Fibroblast of mammary gland (primary cell): ENCODE measurements around the gene BST2.

ENCODE experiments used
- DNase-seq: peaks from one replicate; pipeline ENCODE4 v3.0.0-alpha.2; 2010; ENCODE audit warnings: low read depth
- H3K4me3 ChIP-seq: 2 replicates; pipeline ENCODE4 v1.5.1; 2011; ENCODE audit warnings: low read depth, mild to moderate bottlenecking, low read length, moderate library complexity; ENCODE audit not compliant: control insufficient read depth
- CTCF ChIP-seq: conservative IDR thresholded peaks from 2 replicates; pipeline ENCODE4 v1.5.1; 2011; ENCODE audit warnings: low read depth, low read length, inconsistent platforms; ENCODE audit not compliant: control insufficient read depth, insufficient read depth

BST2 gene

GRCh38 chr19:17394891-17395415 is 10.5 kb downstream of the BST2 start:
- H3K4me3 ChIP-seq: no peak overlapping the region
- peak; percentile 33 for DNase-seq
- peak; percentile 29 for TF ChIP-seq CTCF

- DNase-seq: no peak
- H3K4me3 ChIP-seq: no peak within 1 kb of the TSS
- no peak for TF ChIP-seq CTCF
These were observed 11.5 kb downstream of the BST2 start, which contains the start of gene CCDC194 for GRCh38 chr19:17393914-17394313. Gene CCDC194 (minus strand): TSS chr19:17394196. CDS start chr19:17394158, 38 bp downstream.

- no peak overlapping the region for H3K4me3 ChIP-seq
- no peak for DNase-seq
- TF ChIP-seq CTCF: no peak
These were observed 12.4 kb downstream of the BST2 start for GRCh38 chr19:17393002-17393401.

- no peak for DNase-seq
- no peak for TF ChIP-seq CTCF
- H3K4me3 ChIP-seq: peak overlapping the region; percentile 37
These were observed 13.9 kb downstream of the BST2 start for GRCh38 chr19:17391371-17392151.

- DNase-seq: peak; percentile 80
- peak overlapping the region; percentile 51 for H3K4me3 ChIP-seq
- peak; percentile 35 for TF ChIP-seq CTCF
These were observed 14.6 kb downstream of the BST2 start for GRCh38 chr19:17390665-17391370.

GRCh38 chr19:17389957-17390664 is 15.3 kb downstream of the BST2 start:
- no peak for TF ChIP-seq CTCF
- H3K4me3 ChIP-seq: peak overlapping the region; percentile 51
- DNase-seq: no peak
